ENCODE results near the gene ENTPD7.
"Not testable (repeated sequence)": the region's sequence is repeated elsewhere in the genome, so short reads cannot be mapped to it uniquely, and the experiment has no call there.

ENTPD7 gene

DNA sequence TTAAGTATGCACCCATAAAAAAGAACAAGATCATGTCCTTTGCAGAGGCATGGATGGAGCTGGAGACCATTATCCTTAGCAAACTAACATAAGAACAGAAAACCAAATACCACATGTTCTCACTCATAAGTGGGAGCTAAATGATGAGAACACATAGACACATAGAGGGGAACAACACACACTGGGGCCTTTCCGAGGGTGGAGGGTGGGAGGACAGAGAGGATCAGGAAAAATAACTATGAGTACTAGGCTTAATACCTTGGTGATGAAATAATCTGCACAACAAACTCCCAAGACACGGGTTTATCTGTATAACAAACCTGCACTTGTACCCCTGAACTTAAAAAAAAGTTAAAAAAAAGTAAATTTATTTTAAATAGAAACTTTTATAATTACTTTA, 86.9 kb downstream of the ENTPD7 start:
- not testable (repeated sequence) for DNase-seq (ENCODE audit: low spot score)

DNA sequence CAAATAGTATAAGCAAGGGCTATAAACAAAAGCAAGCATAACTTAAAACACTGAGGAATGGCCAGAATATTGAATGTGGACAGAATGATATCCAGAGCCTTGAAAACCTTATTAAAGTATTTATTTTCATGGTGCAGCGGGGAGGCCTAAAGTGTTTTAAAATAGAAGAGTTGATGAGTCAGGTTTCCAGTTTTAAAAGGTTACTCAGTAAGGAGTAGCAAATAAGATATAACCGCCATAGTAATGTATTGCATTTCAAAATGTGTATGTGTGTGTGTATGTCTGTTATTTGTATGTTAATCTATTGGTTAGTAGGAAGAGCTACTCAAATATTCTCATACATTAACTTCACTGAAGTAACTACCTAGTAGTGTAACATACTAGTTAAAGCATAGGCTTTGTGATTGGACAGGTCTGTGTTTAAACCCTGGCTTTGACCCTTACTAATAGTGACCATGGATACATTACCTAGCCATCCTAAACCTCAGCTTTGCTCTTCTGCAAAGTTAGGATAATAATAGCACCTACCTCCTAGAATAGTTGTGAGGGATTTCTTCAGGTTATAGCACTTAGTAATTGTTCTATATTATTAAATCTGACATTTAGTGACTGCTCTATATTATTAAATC, 89.6 kb downstream of the ENTPD7 start:
- DNase-seq (ENCODE audit: low spot score), result no peak

DNA sequence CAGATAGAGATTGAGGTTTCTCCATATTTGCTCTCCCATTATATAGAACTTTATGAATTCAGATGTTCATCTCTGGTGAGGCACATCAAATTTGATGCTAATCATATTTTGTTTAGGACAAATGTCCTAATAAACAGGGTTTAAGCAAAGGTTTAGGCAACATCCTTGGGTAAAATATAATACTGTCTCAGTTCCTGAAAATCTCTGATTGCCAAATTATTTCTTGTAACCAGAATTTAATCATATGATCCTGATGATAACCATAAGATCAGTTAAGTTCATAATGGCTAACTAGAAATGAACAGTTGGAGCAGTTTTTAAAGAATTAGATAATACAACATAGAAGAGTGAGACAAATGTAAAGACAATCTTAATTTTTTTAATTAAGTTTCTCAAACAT, 91.3 kb downstream of the ENTPD7 start:
- DNase-seq (ENCODE audit: low spot score), result no peak

DNA sequence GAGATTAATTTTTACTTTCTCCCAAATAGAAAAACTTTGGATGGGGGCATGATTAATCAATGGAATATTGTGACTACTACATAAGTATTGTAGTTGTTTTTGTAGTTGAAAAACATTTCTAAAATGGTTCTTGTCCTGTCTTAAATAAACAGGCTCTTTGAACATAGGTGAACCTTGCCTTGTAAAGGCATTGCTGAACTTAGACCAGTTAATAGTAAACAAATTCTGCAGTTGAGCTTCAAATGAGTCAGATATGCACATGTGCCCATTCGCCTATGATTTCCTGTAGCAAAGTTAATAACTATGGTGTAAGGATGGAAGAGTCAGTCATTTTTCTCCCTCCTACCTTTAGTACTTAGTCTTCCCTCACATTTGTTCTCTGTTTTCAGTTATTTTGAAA, 95.4 kb downstream of the ENTPD7 start:
- no peak for DNase-seq (ENCODE audit: low spot score)
